Adrenal gland (tissue), 19 donors: ENCODE measurements around the gene ADD3. TPM values are rescaled to one million over a fixed set of nuclear protein-coding genes. Genes with fewer than 3 reads are reported as not detected.
A peak's percentile ranks its signal among the peaks of the same experiment; 100 is the strongest.

Experiments used
- DNase-seq, 7 donors: peaks; one replicate each; pipeline ENCODE4 v3.0.0-alpha.2; 2019 to 2020
- H3K27ac ChIP-seq, 5 donors: fragments of 200-600 bp; sonication (generic) in 4 of 5; 1 replicate in 3 of 5; 2 replicates in 2 of 5; pipeline versions ENCODE4 v1.5.1 to v1.8.0; 2016 to 2020; ENCODE audit warnings: mild to moderate bottlenecking in 1 of 5
- H3K27me3 ChIP-seq: fragments of 200-600 bp; 2 replicates; pipeline ENCODE4 v1.8.0; 2021
- H3K36me3 ChIP-seq, 2 donors: fragments of 200-600 bp; replicated peaks in 1 of 2; 1 replicate in 1 of 2; 2 replicates in 1 of 2; pipeline versions ENCODE4 v1.5.1 to v1.8.0; 2018 to 2022
- H3K4me1 ChIP-seq, 2 donors: fragments of 200-600 bp; replicated peaks in 1 of 2; 1 replicate in 1 of 2; 2 replicates in 1 of 2; pipeline versions ENCODE4 v1.5.1 to v1.8.0; 2018 to 2021
- H3K4me3 ChIP-seq, 4 donors: fragments of 200-600 bp; sonication (generic) in 3 of 4; one replicate each; pipeline ENCODE4 v1.5.1; 2016 to 2018
- H3K9me3 ChIP-seq, 3 donors: fragments of 200-600 bp; sonication (generic) in 1 of 3; replicated peaks in 1 of 3; 1 replicate in 2 of 3; 2 replicates in 1 of 3; pipeline versions ENCODE4 v1.5.1 to v1.8.0; 2016 to 2021
- CTCF ChIP-seq, 6 experiments: fragments of 450-650 bp in 4 of 6; fragments of 200-600 bp in 2 of 6; sonication (generic) in 1 of 6; IDR thresholded peaks; 1 replicate in 5 of 6; 2 replicates in 1 of 6; pipeline versions ENCODE4 v1.5.1 to v1.8.0; 2016 to 2021; ENCODE audit warnings: antibody characterized with exemption in 6 of 6, mild to moderate bottlenecking in 2 of 6, moderate library complexity in 1 of 6
- POLR2A ChIP-seq, 2 donors: fragments of 450-650 bp; IDR thresholded peaks; one replicate each; pipeline ENCODE4 v1.6.1; 2017; ENCODE audit warnings: antibody characterized with exemption in 2 of 2, mild to moderate bottlenecking in 2 of 2, moderate library complexity in 1 of 2
- WGBS, 4 donors: extraction: QIAGEN DNeasy Blood & Tissue Kit in 2 of 4; methylation state at CpG; one replicate each; pipeline versions ENCODE4 v1.1.5 to v1.1.7; 2013 to 2017; 5-methylcytosine and 5-hydroxymethylcytosine counted together
- intact Hi-C, 2 donors: fragments of 100-400 bp; cut with DNase I; formaldehyde crosslinking; loops; one replicate each; pipeline versions ENCODE4 v1.14.1 to v1.15.0; 2022 to 2023
- long read RNA-seq, 10 donors: library from polyadenylated mRNA in 3 of 10; unstranded in 2 of 10; stranded (forward) in 1 of 10; transcript quantifications; one replicate each; pipeline ENCODE4 v2.0.0 and lab custom pipeline, GENCODE V29; 2021 to 2026
- polyA plus RNA-seq, 3 donors: library from polyadenylated mRNA; stranded (reverse); fragments of 200-250 nt in 2 of 3; fragments of 350-450 nt in 1 of 3; fragmentation: Illumina TruSeq in 1 of 3; extraction: RNeasy Lipid Tissue Mini Kit (QIAGEN cat#74804) in 1 of 3; gene quantifications; one replicate each; pipeline ENCODE4 v1.2.3, GENCODE V29; 2013 to 2014
- total RNA-seq, 9 donors: library from RNA; depleted of rRNA in 4 of 9; stranded (reverse); fragments of >200 nt in 4 of 9; fragments of 120-200 nt in 1 of 9; fragmentation: NEBNext Ultra II Directional in 1 of 9; extraction: Animal tissue kit (Norgen Biotek cat#: 25700) in 1 of 9; gene quantifications; one replicate each; pipeline versions ENCODE4 v1.1.0 to v1.2.4, GENCODE V29; 2013 to 2023
- donor health status: healthy with polysubstance abuse.
- donor health status: Bipolar disorder and iron deficiency.
- donor health status: DM: yes; HTN: yes; CAD: no.
- donor health status: DM: no; HTN: no; CAD: no.
- donor health status: DM: no; HTN: no; CAD: no.
- donor health status: DM: yes; HTN: yes; CAD: no.

The ADD3 gene
- total RNA-seq (100 to 1,000 TPM in 2 of 9 donors, 10 to 100 TPM in 7; 20.9 to 122 (median 51.7) TPM), polyA plus RNA-seq (10 to 100 TPM; 15.6 to 38.7 (median 31.6) TPM)
- long read RNA-seq, donor 1, full-length matches to known transcripts, result 3 of 3 reads
- long read RNA-seq, donor 1, partial matches to known transcripts, result 0 of 3 reads
- long read RNA-seq, donor 1, other reads (novel, unspliced or antisense), result 0 of 3 reads
- long read RNA-seq, donor 2, full-length matches to known transcripts, result 1 of 12 reads
- long read RNA-seq, donor 2, partial matches to known transcripts, result 11 of 12 reads
- long read RNA-seq, donor 2, other reads (novel, unspliced or antisense), result 0 of 12 reads
- long read RNA-seq, donor 3, full-length matches to known transcripts, result 2 of 2 reads
- long read RNA-seq, donor 3, partial matches to known transcripts, result 0 of 2 reads
- long read RNA-seq, donor 3, other reads (novel, unspliced or antisense), result 0 of 2 reads
- long read RNA-seq, donor 4, full-length matches to known transcripts, result 14 of 23 reads
- long read RNA-seq, donor 4, partial matches to known transcripts, result 4 of 23 reads
- long read RNA-seq, donor 4, other reads (novel, unspliced or antisense), result 5 of 23 reads
- long read RNA-seq, donor 5, full-length matches to known transcripts, result 47 of 59 reads
- long read RNA-seq, donor 5, partial matches to known transcripts, result 1 of 59 reads
- long read RNA-seq, donor 5, other reads (novel, unspliced or antisense), result 11 of 59 reads
- long read RNA-seq, donor 6, full-length matches to known transcripts, result 16 of 34 reads
- long read RNA-seq, donor 6, partial matches to known transcripts, result 8 of 34 reads
- long read RNA-seq, donor 6, other reads (novel, unspliced or antisense), result 10 of 34 reads
- long read RNA-seq, donor 7, full-length matches to known transcripts, result 4 of 4 reads
- long read RNA-seq, donor 7, partial matches to known transcripts, result 0 of 4 reads
- long read RNA-seq, donor 7, other reads (novel, unspliced or antisense), result 0 of 4 reads
- long read RNA-seq, donor 8, full-length matches to known transcripts, result 5 of 10 reads
- long read RNA-seq, donor 8, partial matches to known transcripts, result 5 of 10 reads
- long read RNA-seq, donor 8, other reads (novel, unspliced or antisense), result 0 of 10 reads
- long read RNA-seq, donor 9, full-length matches to known transcripts, result 6 of 6 reads
- long read RNA-seq, donor 9, partial matches to known transcripts, result 0 of 6 reads
- long read RNA-seq, donor 9, other reads (novel, unspliced or antisense), result 0 of 6 reads
- long read RNA-seq, donor 10, full-length matches to known transcripts, result 2 of 2 reads
- long read RNA-seq, donor 10, partial matches to known transcripts, result 0 of 2 reads
- long read RNA-seq, donor 10, other reads (novel, unspliced or antisense), result 0 of 2 reads

GRCh38 chr10:110007701-110008517, at the start of gene ADD3:
Gene ADD3 (plus strand): TSS chr10:110007984. CDS start chr10:110100654, 92,670 bp downstream.
- 0 to 1% (median 1%) methylated on average over 1 to 82 of the region's 83 CpGs for WGBS, 4 donors
- no peaks in the 10 kb centered on the region for H3K27me3 ChIP-seq
- peak; percentile 89 to 95 (median 92) for DNase-seq
- peaks cover 4 to 32% of the 10 kb centered on the region in 2 donors for H3K4me1 ChIP-seq
- H3K27ac ChIP-seq, result peak within 1 kb of the TSS in 4 of 5 donors; percentile 81 to 90 (median 86)
- intact Hi-C loops, result loop anchor here (10.0 kb wide), 1 partner anchor 123 kb away; no protein-coding TSS in a partner anchor
- peak within 1 kb of the TSS; percentile 36 to 96 (median 82) for H3K4me3 ChIP-seq
- H3K9me3 ChIP-seq, result no peaks in the 10 kb centered on the region
- no peaks in the 10 kb centered on the region for H3K36me3 ChIP-seq
- TF ChIP-seq CTCF (IDR thresholded peaks at IDR 0.05) (no peak), POLR2A (IDR thresholded peaks at IDR 0.05) (peak; percentile 41 to 64)

GRCh38 chr10:109958059-109958458, 49.7 kb upstream of the ADD3 start:
- H3K27ac ChIP-seq, result no peak overlapping the region
- no peaks in the 10 kb centered on the region for H3K36me3 ChIP-seq
- no peaks in the 10 kb centered on the region for H3K9me3 ChIP-seq
- H3K4me3 ChIP-seq, result no peak overlapping the region
- no peaks in the 10 kb centered on the region for H3K4me1 ChIP-seq
- no peaks in the 10 kb centered on the region for H3K27me3 ChIP-seq
- DNase-seq, result no peak
- intact Hi-C loops, result no loop called here
- no peak for TF ChIP-seq CTCF (IDR thresholded peaks at IDR 0.05)
- TF ChIP-seq POLR2A (IDR thresholded peaks at IDR 0.05), result no peak
- WGBS, 4 donors, result 72 to 80% (median 76%) methylated on average over 2 of the region's 2 CpGs

GRCh38 chr10:109959259-109960145, 48.3 kb upstream of the ADD3 start:
- no peak for DNase-seq
- intact Hi-C loops, result no loop called here
- Histone ChIP-seq H3K36me3 (no peaks in the 10 kb centered on the region), H3K4me3 (no peak overlapping the region), H3K27ac (no peak overlapping the region), H3K9me3 (no peaks in the 10 kb centered on the region), H3K4me1 (no peaks in the 10 kb centered on the region), H3K27me3 (no peaks in the 10 kb centered on the region)
- no peak for TF ChIP-seq POLR2A (IDR thresholded peaks at IDR 0.05)
- no peak for TF ChIP-seq CTCF (IDR thresholded peaks at IDR 0.05)
- 92 to 96% (median 94%) methylated on average over 8 of the region's 8 CpGs for WGBS, 4 donors
